DND-41 (cell line): Measurements from ENCODE around the gene CFAP221.

ENCODE experiments used
- ATAC-seq: fragments of 200-7000 bp; cut with Tn5 transposase; 3 replicates; pipeline ENCODE4 v1.9.1; 2021; ENCODE audit warnings: low read depth; ENCODE audit not compliant: insufficient read depth
- DNase-seq: peaks from one replicate; pipeline ENCODE4 v3.0.0-alpha.2; 2020
- H2AFZ ChIP-seq: 2 replicates; pipeline ENCODE4 v1.6.0; 2012; ENCODE audit warnings: low read depth, low read length
- H3K27ac ChIP-seq: 2 replicates; pipeline ENCODE4 v1.5.1; 2012; ENCODE audit warnings: low read length, inconsistent platforms
- H3K27me3 ChIP-seq: fragments of 200-600 bp; sonication (generic); 2 replicates; pipeline ENCODE4 v1.6.0; 2012; ENCODE audit warnings: low read length, mild to moderate bottlenecking, inconsistent platforms; ENCODE audit not compliant: insufficient read depth, poor library complexity
- H3K36me3 ChIP-seq: 2 replicates; pipeline ENCODE4 v1.5.1; 2012; ENCODE audit warnings: low read length, inconsistent platforms; ENCODE audit not compliant: insufficient read depth
- H3K4me1 ChIP-seq: 2 replicates; pipeline ENCODE4 v1.5.1; 2012; ENCODE audit warnings: mild to moderate bottlenecking, low read length; ENCODE audit not compliant: insufficient read depth
- H3K4me2 ChIP-seq: 2 replicates; pipeline ENCODE4 v1.6.0; 2012; ENCODE audit warnings: mild to moderate bottlenecking, moderate library complexity, low read length, inconsistent platforms; ENCODE audit not compliant: insufficient read depth
- H3K4me3 ChIP-seq, 2 experiments: fragments of 200-600 bp in 1 of 2; shearing (Covaris generic) in 1 of 2; 2 replicates each; pipeline ENCODE4 v1.5.1; 2012 to 2016; ENCODE audit warnings: inconsistent platforms in 2 of 2, low read length in 2 of 2, mild to moderate bottlenecking in 2 of 2, low read depth in 1 of 2, moderate library complexity in 1 of 2
- H3K79me2 ChIP-seq: 2 replicates; pipeline ENCODE4 v1.6.0; 2012; ENCODE audit warnings: low read length, inconsistent platforms; ENCODE audit not compliant: insufficient read depth
- H3K9ac ChIP-seq: 2 replicates; pipeline ENCODE4 v1.6.0; 2012; ENCODE audit warnings: low read depth, mild to moderate bottlenecking, inconsistent platforms, low read length, moderate library complexity
- H3K9me3 ChIP-seq: 2 replicates; pipeline ENCODE4 v1.5.1; 2012; ENCODE audit warnings: low read length, moderate library complexity, mild to moderate bottlenecking, inconsistent platforms; ENCODE audit not compliant: insufficient read depth, severe bottlenecking
- H4K20me1 ChIP-seq: 2 replicates; pipeline ENCODE4 v1.6.0; 2012; ENCODE audit warnings: low read length; ENCODE audit not compliant: insufficient read depth
- EZH2 ChIP-seq: IDR thresholded peaks from 3 replicates; pipeline ENCODE4 v1.6.1; 2012; ENCODE audit warnings: borderline replicate concordance, low read depth, mild to moderate bottlenecking, moderate library complexity, low read length, inconsistent platforms; ENCODE audit not compliant: severe bottlenecking
- TF ChIP-seq, protein P1 (sequence below): IDR thresholded peaks from 2 replicates; pipeline ENCODE4 v1.5.1; 2012; ENCODE audit warnings: borderline replicate concordance, low read length, moderate library complexity, mild to moderate bottlenecking; ENCODE audit not compliant: poor library complexity, severe bottlenecking; ENCODE audit errors: extremely low read depth

Gene CFAP221

GRCh38 chr2:119647440-119648169 is 103.4 kb downstream of the CFAP221 start:
- Histone ChIP-seq H3K4me2 (no peak overlapping the region), H3K27ac (no peak overlapping the region), H2AFZ (no peak overlapping the region), H3K4me1 (no peaks in the 10 kb centered on the region), H3K27me3 (peaks cover 8% of the 10 kb centered on the region), H3K9me3 (no peaks in the 10 kb centered on the region), H3K9ac (no peak overlapping the region), H3K36me3 (no peaks in the 10 kb centered on the region), H4K20me1 (no peaks in the 10 kb centered on the region), H3K4me3 (no peak overlapping the region), H3K79me2 (no peaks in the 10 kb centered on the region)
- TF ChIP-seq, protein P1, sequence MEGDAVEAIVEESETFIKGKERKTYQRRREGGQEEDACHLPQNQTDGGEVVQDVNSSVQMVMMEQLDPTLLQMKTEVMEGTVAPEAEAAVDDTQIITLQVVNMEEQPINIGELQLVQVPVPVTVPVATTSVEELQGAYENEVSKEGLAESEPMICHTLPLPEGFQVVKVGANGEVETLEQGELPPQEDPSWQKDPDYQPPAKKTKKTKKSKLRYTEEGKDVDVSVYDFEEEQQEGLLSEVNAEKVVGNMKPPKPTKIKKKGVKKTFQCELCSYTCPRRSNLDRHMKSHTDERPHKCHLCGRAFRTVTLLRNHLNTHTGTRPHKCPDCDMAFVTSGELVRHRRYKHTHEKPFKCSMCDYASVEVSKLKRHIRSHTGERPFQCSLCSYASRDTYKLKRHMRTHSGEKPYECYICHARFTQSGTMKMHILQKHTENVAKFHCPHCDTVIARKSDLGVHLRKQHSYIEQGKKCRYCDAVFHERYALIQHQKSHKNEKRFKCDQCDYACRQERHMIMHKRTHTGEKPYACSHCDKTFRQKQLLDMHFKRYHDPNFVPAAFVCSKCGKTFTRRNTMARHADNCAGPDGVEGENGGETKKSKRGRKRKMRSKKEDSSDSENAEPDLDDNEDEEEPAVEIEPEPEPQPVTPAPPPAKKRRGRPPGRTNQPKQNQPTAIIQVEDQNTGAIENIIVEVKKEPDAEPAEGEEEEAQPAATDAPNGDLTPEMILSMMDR: no peak
- no peak for TF ChIP-seq EZH2
- DNase-seq: no peak
- ATAC-seq: no peak

DNA sequence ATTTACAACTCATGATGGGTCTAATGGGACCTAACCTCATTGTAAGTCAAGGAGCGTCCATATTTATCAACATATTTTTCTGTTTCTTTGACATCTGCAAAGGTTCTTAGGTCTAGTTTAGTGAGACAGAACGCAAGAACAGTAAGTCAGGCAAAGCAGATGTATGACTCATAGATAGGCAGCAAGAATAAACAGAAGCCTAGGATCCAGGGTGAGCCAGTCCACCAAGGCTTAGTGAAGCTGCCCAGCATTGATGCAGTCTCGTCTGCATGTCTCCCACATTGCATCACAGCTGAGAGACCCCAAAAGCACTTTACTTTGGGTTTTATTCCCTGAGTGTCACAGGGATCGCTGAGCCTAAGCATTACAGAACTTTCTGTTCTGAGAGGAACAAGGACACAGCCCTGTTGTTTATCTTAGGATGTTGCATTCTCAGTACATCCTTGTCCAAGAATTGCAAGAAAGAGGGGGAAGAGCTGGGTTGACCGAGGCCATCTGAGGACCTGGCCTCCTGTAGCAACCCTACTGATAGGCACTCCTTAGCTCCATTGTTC is 105.2 kb downstream of the CFAP221 start:
- H3K4me3 ChIP-seq: no peak overlapping the region
- H3K36me3 ChIP-seq: no peaks in the 10 kb centered on the region

DNA sequence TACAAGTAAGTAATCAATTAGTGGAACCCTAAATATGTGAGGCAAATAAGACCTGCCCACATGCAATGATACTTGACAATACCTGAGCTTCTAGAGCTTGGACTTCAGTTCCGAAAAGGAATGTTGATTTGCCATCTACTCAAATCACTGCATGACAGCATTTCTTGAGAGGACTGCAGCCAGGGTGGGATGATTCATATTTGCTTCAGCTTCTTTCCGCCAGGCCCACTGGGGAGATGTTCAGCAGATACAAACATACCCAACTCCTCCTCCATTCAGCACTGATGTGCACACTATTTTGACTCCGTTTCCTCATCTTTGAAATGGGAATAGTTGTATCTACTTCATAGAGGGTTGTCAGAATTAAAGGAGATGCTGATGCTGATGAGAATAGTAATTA is 106.0 kb downstream of the CFAP221 start:
- Histone ChIP-seq H3K4me1 (no peaks in the 10 kb centered on the region), H3K27me3 (peaks cover 13% of the 10 kb centered on the region), H3K27ac (no peak overlapping the region), H2AFZ (no peak overlapping the region), H3K4me3 (no peak overlapping the region), H3K9ac (no peak overlapping the region), H3K4me2 (no peak overlapping the region), H3K79me2 (no peaks in the 10 kb centered on the region), H4K20me1 (no peaks in the 10 kb centered on the region), H3K36me3 (no peaks in the 10 kb centered on the region), H3K9me3 (no peaks in the 10 kb centered on the region)
- ATAC-seq (no peak), DNase-seq (no peak)
- TF ChIP-seq, protein P1: no peak
- no peak for TF ChIP-seq EZH2

More for the DNA sequence above, 105.2 kb downstream of the CFAP221 start:
- Histone ChIP-seq H2AFZ (no peak overlapping the region), H3K9ac (no peak overlapping the region), H4K20me1 (no peaks in the 10 kb centered on the region), H3K4me2 (no peak overlapping the region), H3K4me1 (no peaks in the 10 kb centered on the region), H3K9me3 (no peaks in the 10 kb centered on the region), H3K27me3 (peaks cover 13% of the 10 kb centered on the region), H3K79me2 (no peaks in the 10 kb centered on the region), H3K27ac (no peak overlapping the region)
- ATAC-seq: no peak
- no peak for DNase-seq
- TF ChIP-seq EZH2: no peak
- TF ChIP-seq, protein P1: no peak
